Fibroblast of villous mesenchyme (primary cell): Measurements from ENCODE around the gene PHYHIPL. TPM values are rescaled to one million over a fixed set of nuclear protein-coding genes. Genes with fewer than 3 reads are reported as not detected.

Source experiments
- DNase-seq: peaks from one replicate; pipeline ENCODE4 v3.0.0-alpha.2; 2010; ENCODE audit warnings: low read depth
- H3K4me3 ChIP-seq: 2 replicates; pipeline ENCODE4 v1.5.1; 2011; ENCODE audit warnings: low read depth, mild to moderate bottlenecking, low read length
- CTCF ChIP-seq: IDR thresholded peaks from 2 replicates; pipeline ENCODE4 v1.5.1; 2012; ENCODE audit warnings: low read depth, mild to moderate bottlenecking, low read length; ENCODE audit not compliant: insufficient read depth
- total RNA-seq: library from RNA; depleted of rRNA; stranded (reverse); fragments of >200 nt; gene quantifications from 2 replicates; pipeline ENCODE4 v1.2.3, GENCODE V29; 2012

PHYHIPL gene
- total RNA-seq, 1 donor: not detected

DNA sequence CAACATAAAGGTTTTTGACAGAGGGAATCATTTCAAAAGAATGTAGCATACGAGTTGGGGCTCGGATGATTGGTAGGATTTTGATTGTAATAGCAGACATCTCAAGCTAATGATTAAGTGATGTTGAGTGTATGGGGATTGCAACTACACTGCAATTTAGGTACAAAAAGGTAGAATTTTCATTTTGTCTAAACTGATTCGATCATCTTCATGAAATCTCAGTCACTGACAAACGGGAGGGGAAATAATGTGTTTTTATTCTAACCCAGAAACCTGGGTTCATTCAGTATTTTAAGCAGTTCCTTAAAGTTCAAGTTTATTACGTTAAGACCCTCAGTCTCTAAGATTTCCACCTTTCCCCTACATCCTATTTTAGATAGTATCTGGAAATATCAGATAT, 3.9 kb upstream of the PHYHIPL start:
- no peak for DNase-seq
- no peak for TF ChIP-seq CTCF
- H3K4me3 ChIP-seq: no peak overlapping the region

DNA sequence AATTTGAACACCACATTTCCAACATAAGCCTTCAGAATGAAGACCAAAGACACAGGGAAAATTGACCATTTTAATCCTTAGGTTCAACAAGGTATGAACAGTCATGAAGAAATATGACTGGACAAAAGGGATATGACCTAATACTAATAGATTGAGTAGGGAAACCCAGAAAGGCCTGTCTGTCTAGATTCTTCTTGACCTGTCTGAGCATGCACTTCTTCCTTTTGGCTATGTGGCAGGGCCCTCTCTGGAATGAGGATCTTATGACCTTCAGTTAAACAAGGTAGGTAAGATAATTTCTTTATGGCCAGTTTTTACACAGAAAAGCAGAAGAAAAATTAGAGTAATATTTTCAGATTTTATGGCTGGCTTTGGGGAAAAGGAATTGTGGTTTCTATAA, 3.0 kb upstream of the PHYHIPL start:
- TF ChIP-seq CTCF: no peak
- no peak for DNase-seq
- no peak overlapping the region for H3K4me3 ChIP-seq

- DNase-seq: no peak
- TF ChIP-seq CTCF: no peak
- no peak overlapping the region for H3K4me3 ChIP-seq
Measured at GRCh38 chr10:59175538-59176240, 754 bp upstream of the PHYHIPL start.

DNA sequence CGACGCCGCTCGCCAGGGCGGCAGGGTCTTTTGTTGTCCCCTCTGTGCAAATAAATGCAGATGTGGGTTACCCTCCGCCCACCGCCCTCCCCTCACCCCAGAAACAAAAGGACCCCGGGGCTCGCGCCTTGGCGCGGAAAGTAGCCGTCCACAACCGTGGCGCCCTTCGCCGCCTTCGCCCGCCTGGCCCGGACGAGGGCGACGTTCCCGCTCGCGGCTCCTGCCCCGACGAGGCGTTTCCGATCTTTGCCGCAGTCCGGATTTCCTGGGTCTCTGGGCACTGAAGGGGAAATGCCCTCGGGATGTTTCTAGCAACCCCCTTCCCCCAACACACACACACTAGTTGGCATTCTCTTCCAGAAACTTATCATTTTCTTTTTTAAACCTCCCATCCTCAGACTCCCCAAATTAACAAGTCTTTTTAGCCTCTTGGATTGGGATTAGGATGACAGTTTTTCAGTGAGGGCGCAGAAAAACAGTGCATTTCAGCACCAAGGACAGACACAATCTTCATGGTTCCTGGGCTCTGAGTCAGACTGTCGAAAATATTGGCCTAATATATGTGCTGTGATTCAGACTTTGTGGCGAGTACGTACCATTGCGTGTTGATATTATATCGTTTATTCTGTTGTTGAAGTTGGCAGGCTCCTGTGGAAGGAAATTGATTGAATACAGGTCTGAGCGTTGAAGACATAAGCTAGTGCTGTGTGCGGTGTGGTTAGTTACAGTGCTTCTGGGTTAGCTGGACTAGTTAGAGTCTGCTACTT, 771 bp downstream of the PHYHIPL start:
- peak; percentile 55 for DNase-seq
- no peak for TF ChIP-seq CTCF
- no peak overlapping the region for H3K4me3 ChIP-seq

DNA sequence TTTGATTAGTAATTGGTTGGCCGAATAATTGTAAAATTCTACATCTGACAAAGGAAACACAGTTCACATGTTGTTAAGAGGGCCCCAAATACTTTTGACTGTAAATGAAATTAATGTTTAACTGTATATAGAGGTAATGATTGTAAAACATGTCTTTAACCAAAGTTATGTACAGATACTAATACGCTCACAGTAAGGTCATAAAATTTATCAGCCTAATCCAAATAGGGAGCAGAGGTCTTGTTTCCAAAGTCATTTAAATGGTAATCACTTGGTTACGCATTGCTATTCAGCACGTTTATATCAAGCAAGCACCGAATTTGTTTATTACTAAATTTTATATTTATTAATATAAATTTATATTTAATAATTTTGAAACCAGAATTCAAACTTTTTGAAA, 1.4 kb downstream of the PHYHIPL start:
- H3K4me3 ChIP-seq: no peak overlapping the region
- no peak for DNase-seq
- no peak for TF ChIP-seq CTCF

DNA sequence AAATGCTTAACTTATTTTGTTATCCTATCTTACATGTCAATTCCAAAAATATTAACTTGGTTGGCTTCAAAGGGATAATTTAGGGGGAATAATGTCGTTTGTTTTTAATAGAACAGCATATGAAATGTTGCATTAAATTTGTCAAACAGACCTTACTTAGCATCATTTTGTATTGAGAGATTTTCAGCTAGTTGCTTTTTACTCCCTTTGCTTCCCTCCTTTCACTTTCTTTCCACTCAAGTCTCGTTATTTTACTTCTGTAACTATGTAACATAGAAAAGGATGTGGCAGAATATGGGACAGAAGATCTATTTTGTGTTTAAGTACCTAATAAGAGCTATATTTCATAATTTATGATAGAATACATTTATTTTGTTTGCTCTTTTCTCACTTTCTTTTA, 2.6 kb downstream of the PHYHIPL start:
- TF ChIP-seq CTCF: no peak
- DNase-seq: no peak
- no peak overlapping the region for H3K4me3 ChIP-seq
